T-helper 1 cell treated with Interleukin-12 subunit alpha and Interleukin-12 subunit beta and Interleukin-4 antibody, amounts not matched to agents 30 μg/mL and 1 μg/mL, for 36 hours (primary cell): ENCODE results near the gene QPRT.
A peak's percentile ranks its signal among the peaks of the same experiment; 100 is the strongest.
"Not testable (repeated sequence)": the region's sequence is repeated elsewhere in the genome, so short reads cannot be mapped to it uniquely, and the experiment has no call there.

ENCODE experiments used
- H3K27ac Mint-ChIP-seq: one replicate; pipeline ENCODE4 v1.8.0; 2021; ENCODE audit warnings: mild to moderate bottlenecking, mixed read lengths
- H3K27me3 Mint-ChIP-seq: one replicate; pipeline ENCODE4 v1.8.0; 2021; ENCODE audit warnings: low read depth, mixed read lengths
- H3K36me3 Mint-ChIP-seq: one replicate; pipeline ENCODE4 v1.8.0; 2021; ENCODE audit warnings: low read depth, mixed read lengths
- H3K4me1 Mint-ChIP-seq: one replicate; pipeline ENCODE4 v1.8.0; 2021; ENCODE audit warnings: low read depth, mixed read lengths
- H3K4me3 Mint-ChIP-seq: one replicate; pipeline ENCODE4 v1.8.0; 2021; ENCODE audit warnings: mild to moderate bottlenecking, moderate library complexity, mixed read lengths
- H3K9me3 Mint-ChIP-seq: one replicate; pipeline ENCODE4 v1.8.0; 2021; ENCODE audit warnings: mixed read lengths

The QPRT gene

DNA sequence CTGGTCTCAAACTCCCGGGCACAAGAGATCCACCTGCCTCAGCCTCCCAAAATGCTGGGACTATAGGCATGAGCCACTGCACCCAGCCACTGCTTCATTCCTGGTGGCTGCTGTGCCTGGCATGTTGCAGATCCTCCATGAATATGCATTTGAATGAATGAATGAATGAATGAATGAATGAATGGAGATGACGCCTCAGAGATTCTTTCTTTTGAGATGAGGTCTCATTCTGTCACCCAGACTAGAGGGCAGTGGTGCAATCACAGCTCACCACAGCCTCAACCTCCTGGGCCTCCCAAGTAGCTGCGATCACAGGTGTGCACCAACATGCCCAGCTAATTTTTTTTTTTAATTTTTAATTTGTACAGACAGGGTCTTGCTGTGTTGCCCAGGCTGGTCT, 10.7 kb upstream of the QPRT start:
- no peaks in the 10 kb centered on the region for H3K9me3 Mint-ChIP-seq
- H3K27ac Mint-ChIP-seq, result no peak overlapping the region
- no peaks in the 10 kb centered on the region for H3K27me3 Mint-ChIP-seq
- H3K4me3 Mint-ChIP-seq, result no peak overlapping the region
- H3K36me3 Mint-ChIP-seq, result peaks cover 57% of the 10 kb centered on the region
- peaks cover 34% of the 10 kb centered on the region for H3K4me1 Mint-ChIP-seq

DNA sequence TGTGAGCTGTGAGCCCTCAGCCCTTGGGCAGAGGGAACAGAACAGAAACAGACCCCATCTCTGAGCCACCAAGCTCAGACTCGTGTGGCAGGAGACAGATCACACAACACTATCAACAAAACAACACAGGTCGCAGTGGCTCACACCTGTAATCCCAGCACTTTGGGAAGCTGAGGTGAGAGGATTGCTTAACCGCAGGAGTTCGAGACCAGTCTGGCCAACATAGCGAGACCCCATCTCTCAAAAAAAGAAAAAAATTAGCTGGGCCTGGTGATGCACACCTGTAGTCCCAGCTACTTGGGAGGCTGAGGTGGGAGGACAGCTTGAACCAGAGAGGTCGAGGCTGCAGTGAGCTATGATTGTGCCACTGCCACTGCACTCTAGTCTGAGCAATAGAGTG, 5.5 kb upstream of the QPRT start:
- Mint-ChIP-seq H3K36me3 (peaks cover 23% of the 10 kb centered on the region), H3K27ac (no peak overlapping the region), H3K4me1 (peaks cover 21% of the 10 kb centered on the region), H3K9me3 (no peaks in the 10 kb centered on the region), H3K4me3 (no peak overlapping the region), H3K27me3 (no peaks in the 10 kb centered on the region)

DNA sequence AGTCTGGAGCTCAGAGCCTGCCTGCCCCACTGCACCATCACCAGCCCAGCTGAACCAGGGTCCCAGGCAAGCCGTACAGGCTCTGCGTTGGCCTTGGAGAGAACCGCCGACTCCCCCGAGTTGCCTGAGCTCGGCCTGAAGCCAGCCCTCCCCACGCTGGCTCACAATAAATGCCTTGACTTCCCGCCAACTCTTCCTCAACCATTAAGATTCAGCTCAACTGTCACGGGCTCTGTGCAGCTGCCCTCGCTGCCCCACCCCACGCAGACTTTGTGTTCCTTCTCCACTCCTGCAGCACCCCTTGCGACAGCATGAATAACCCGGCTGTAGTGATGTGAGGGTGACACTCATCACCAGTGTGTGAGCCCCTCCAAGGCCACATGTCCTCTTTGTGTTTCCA, 4.8 kb upstream of the QPRT start:
- H3K9me3 Mint-ChIP-seq, result no peaks in the 10 kb centered on the region
- peaks cover 22% of the 10 kb centered on the region for H3K4me1 Mint-ChIP-seq
- H3K27me3 Mint-ChIP-seq, result no peaks in the 10 kb centered on the region
- H3K36me3 Mint-ChIP-seq, result peaks cover 20% of the 10 kb centered on the region
- H3K4me3 Mint-ChIP-seq, result no peak overlapping the region
- no peak overlapping the region for H3K27ac Mint-ChIP-seq

DNA sequence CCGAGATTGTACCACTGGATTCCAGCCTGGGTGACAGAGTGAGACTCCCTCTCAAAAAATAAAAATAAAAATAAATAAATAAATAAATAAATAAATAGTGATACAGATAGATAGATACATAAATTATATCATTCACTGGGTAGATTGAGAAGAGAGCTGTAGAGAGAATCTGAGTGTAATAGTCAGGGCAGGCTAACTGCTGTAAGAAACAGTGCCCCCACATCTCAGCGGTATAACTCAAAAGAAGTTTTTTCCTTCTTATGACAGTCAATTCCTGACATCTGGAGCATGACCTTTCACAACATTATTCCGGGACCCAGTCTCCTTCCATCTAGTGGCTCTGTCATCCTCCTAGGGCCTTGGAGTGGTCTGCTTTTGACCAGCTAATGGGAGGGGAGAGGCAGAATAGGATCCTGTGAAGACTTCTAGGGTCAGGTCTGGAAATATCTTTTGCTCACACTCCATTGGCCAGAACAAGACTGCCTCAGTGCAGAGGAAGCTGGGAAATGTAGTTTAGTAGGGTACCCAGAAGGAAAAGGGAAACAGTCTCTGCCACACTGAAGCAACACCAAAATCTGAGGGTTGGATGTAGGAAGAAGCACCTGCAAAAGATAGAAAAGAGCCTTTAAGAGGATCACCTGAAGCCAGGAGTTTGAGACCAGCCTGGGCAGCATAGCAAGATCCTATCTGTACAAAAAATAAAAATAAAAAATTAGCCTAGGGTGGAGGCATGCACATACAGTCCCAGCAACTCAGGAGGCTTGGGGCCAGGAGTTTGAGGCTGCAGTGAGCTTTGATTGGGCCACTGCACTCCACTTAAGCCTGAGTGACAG, 3.0 kb upstream of the QPRT start:
- H3K4me3 Mint-ChIP-seq, result no peak overlapping the region
- no peaks in the 10 kb centered on the region for H3K9me3 Mint-ChIP-seq
- no peaks in the 10 kb centered on the region for H3K27me3 Mint-ChIP-seq
- H3K4me1 Mint-ChIP-seq, result peaks cover 29% of the 10 kb centered on the region
- H3K27ac Mint-ChIP-seq, result peak overlapping the region; percentile 10
- H3K36me3 Mint-ChIP-seq, result peaks cover 13% of the 10 kb centered on the region

DNA sequence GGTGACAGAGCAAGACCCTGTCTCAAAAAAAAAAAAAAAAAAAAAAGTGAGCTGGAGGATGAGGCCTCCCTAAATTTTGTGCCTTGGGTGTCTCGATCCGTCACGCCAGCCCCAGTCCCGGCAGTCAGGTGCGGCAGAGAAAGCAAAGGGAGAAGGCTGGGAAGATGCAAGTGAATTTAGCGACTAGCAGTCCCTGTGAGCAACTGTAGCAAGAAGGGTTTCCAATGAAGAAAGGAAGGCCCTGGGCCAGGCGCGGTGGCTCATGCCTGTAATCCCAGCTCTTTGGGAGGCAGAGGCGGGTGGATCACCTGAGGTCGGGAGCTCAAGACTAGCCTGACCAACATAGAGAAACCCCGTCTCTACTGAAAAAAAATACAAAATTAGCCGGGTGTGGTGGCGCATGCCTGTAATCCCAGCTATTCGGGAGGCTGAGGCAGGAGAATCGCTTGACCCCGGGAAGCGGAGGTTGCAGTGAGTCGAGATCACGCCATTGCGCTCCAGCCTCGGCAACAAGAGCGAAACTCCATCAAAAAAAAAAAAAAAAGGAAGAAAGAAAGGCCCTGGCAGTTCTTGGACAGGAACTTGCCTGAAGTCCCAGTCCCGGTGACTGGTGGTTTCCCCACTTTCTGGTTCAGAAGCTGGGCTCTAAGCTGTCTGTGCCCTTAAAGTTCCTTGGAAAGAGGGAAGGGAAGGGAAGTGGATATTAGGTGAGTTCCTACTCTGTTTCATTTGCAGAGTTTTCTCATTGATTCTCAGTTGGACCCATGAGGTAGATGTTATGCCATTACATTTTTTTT, 1.8 kb upstream of the QPRT start:
- Mint-ChIP-seq H3K4me1 (peaks cover 27% of the 10 kb centered on the region), H3K36me3 (peaks cover 7% of the 10 kb centered on the region), H3K4me3 (no peak overlapping the region), H3K27ac (no peak overlapping the region), H3K9me3 (no peaks in the 10 kb centered on the region), H3K27me3 (no peaks in the 10 kb centered on the region)

DNA sequence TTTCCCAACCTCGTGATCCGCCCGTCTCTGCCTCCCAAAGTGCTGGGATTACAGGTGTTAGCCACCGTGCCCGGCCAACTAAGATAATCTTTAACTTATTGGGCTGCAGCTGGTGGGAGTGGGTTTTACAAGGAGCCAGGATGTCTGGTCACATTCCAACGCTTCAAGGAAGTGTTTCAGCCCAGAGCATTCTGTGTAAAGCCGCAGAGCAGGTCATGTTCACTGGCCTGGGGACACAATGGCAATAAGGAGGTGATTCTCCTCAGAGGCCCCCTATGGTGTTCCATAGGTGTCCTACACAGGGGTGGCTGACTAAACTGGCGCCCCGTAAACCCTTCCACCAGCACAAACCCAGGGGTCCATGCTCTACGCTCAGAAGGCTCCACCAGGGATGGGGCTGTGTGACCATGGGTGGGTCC, 1.2 kb downstream of the QPRT start:
- Mint-ChIP-seq H3K27ac (no peak overlapping the region), H3K27me3 (no peaks in the 10 kb centered on the region), H3K4me3 (no peak overlapping the region), H3K4me1 (peaks cover 21% of the 10 kb centered on the region), H3K9me3 (no peaks in the 10 kb centered on the region), H3K36me3 (peaks cover 2% of the 10 kb centered on the region)

DNA sequence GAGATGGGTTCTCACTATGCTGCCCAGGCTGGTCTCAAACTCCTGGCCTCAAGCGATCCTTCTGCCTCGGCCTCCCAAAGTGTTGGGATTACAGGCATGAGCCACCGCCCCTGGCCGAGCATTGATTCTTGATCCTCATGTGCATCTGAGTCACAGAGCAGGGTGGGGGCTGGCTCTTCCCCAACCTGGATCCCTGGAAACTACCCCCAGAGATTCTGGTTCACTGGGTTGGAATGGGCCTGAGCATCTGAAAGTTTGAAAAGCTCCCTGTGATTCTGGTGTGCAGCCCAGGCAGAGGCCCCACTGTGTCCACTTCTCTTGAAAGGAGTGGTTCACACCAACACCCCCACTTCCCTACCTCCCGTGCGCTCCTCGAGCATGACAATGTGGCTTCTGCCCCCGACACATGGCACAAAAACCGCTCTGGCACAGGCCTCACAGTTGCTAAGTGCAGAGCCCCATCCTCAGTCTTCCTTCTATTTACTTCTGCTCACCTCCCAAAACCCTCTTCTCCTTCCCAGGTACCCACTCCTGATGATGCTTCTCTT, 4.6 kb downstream of the QPRT start:
- Mint-ChIP-seq H3K9me3 (no peaks in the 10 kb centered on the region), H3K27ac (no peak overlapping the region), H3K36me3 (peaks cover 4% of the 10 kb centered on the region), H3K4me1 (peaks cover 21% of the 10 kb centered on the region), H3K4me3 (no peak overlapping the region), H3K27me3 (no peaks in the 10 kb centered on the region)

DNA sequence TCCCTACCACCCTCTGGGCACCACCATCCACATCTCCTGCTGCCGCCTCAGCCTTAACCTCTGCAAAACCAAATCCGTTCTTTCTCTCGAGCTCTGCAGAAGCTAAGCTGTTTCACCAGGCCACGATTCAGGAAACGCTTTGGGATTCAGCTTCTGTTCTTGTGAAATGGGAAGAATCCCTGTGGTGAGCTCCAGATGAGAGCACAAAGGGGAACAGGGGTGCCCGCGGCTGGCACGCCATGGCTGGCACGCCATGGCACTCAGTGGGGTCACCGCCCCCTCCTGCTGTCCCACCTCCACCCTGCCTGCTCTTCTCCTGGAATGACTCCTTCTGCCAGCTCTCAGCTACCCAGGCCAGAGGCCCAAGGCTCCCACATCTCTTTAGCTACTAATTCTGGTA, 5.7 kb downstream of the QPRT start:
- peaks cover 15% of the 10 kb centered on the region for H3K4me1 Mint-ChIP-seq
- H3K4me3 Mint-ChIP-seq, result no peak overlapping the region
- no peaks in the 10 kb centered on the region for H3K9me3 Mint-ChIP-seq
- no peak overlapping the region for H3K27ac Mint-ChIP-seq
- peaks cover 4% of the 10 kb centered on the region for H3K36me3 Mint-ChIP-seq
- no peaks in the 10 kb centered on the region for H3K27me3 Mint-ChIP-seq

DNA sequence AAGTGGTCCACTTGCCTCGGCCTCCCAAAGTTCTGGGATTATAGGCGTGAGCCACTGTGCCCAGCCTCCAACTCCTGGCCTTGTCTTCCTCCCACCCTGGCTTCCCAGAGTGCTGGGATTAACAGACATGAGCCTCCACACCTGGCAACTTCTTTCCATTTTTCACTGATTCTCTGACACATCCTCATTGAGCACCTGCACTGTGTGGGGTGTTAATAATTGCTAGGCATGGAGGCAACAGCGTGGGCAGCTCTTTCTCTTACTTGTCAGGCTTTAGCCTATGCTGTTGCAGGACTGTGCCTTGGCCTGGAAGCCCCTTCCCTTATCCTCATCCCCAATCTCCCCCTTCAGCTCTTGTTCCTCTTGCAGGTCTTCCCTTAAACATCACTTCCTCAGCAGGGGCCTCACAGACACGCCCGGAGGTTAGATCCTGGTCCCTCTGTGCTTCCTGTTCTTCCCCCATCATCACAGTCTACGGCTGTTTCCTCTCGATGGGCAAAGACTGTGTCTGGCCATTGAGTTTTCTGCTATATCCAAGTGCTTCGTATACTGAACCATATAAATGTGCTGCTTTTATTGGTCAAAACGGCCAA, 7.9 kb downstream of the QPRT start:
- Mint-ChIP-seq H3K4me1 (peaks cover 10% of the 10 kb centered on the region), H3K4me3 (no peak overlapping the region), H3K36me3 (peaks cover 8% of the 10 kb centered on the region), H3K9me3 (no peaks in the 10 kb centered on the region), H3K27ac (peak overlapping the region; percentile 27), H3K27me3 (no peaks in the 10 kb centered on the region)

DNA sequence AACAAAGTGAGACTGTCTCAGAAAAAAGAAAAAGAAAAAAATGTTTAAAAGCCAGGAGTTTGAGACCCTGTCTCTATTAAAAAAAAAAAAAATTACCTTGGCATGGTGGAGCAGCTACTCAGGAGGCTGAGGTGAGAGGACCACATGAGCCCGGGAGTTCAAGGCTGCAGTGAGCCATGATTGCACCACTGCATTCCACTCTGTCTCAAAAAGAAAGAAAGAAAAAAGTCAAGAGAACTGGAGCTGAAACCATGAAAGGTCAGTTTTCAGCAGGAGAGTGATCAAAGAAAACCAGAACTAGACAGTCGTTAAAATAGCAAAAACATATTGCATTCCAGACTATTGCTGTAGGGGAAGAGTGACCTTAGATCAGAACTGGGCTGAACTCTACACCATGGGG, 8.8 kb downstream of the QPRT start:
- peaks cover 8% of the 10 kb centered on the region for H3K36me3 Mint-ChIP-seq
- no peak overlapping the region for H3K27ac Mint-ChIP-seq
- no peaks in the 10 kb centered on the region for H3K9me3 Mint-ChIP-seq
- peaks cover 10% of the 10 kb centered on the region for H3K4me1 Mint-ChIP-seq
- H3K27me3 Mint-ChIP-seq, result no peaks in the 10 kb centered on the region
- no peak overlapping the region for H3K4me3 Mint-ChIP-seq

DNA sequence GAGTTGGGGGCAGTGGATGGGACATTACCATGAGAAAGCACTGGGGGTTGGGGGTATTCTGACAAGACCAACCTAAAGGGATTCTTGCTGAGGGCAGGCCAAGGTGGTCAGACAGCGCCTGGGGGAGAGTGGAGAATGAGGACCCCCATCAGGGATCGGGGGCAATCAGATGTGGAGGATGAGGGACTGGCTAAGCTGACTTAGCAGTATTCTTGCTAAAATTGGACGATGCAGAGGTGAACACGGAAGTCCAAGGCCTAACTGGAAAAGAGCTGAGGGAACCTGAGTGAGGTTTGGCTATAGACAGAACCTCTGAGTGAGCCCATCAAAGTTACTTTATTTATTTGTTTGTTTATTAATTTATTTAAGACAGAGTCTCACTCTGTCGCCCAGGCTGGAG, 9.2 kb downstream of the QPRT start:
- no peaks in the 10 kb centered on the region for H3K27me3 Mint-ChIP-seq
- no peak overlapping the region for H3K27ac Mint-ChIP-seq
- no peaks in the 10 kb centered on the region for H3K9me3 Mint-ChIP-seq
- peaks cover 8% of the 10 kb centered on the region for H3K36me3 Mint-ChIP-seq
- peaks cover 10% of the 10 kb centered on the region for H3K4me1 Mint-ChIP-seq
- H3K4me3 Mint-ChIP-seq, result no peak overlapping the region

DNA sequence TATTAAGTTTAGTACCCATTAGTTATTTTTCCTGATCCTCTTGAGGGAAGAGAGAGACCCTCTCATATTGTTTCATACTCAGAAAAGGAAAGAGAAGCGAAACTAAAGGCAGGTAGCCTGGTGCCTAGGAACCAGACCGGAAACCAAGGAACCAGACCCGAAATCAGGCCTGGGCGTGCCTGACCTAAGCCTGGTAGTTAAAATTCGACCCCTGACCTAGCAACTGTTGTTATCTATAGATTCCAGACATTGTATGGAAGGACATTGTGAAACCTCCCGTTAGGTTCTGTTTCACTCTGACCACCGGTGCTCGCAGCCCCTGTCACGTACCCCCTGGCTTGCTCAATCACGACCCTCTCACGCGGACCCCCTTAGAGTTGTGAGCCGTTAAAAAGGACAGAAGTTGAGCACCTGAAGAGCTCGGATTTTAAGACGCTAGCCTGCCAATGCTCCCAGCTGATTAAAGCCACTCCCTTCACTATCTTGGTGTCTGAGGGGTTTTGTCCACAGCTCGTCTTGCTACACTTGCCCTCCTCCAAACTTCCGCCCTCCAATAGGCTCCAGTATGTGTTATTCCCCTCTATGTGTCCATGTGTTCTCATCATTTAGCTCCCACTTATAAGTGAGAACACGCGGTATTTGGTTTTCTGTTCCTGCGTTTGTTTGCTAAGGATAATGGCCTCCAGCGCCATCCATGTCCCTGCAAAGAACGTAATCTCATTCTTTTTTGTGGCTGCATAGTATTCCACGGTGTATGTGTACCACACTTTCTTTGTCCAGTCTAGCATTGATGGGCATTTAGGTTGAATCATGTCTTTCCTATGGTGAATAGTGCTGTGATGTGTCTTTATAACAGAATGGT, 10.7 kb downstream of the QPRT start:
- H3K27ac Mint-ChIP-seq, H3K27me3 Mint-ChIP-seq, H3K4me1 Mint-ChIP-seq, H3K9me3 Mint-ChIP-seq, H3K4me3 Mint-ChIP-seq, H3K36me3 Mint-ChIP-seq: not testable (repeated sequence)

DNA sequence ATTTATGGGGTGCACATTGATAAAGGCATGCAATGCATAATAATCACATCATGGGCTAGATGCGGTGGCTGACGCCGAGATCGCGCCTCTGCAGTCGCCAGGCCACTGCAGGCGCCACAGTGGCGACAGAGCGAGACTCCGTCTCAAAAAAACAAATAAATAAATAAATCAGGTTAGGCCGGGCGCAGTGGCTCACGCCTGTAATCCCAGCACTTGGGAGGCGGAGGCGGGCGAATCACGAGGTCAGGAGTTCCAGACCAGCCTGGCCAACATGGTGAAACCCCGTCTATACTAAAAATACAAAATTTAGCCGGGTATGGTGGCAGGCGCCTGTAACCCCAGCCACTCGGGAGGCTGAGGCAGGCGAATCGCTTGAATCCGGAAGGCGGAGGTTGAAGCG, 13.6 kb downstream of the QPRT start:
- not testable (repeated sequence) for H3K4me3 Mint-ChIP-seq, H3K27me3 Mint-ChIP-seq, H3K36me3 Mint-ChIP-seq, H3K9me3 Mint-ChIP-seq, H3K4me1 Mint-ChIP-seq, H3K27ac Mint-ChIP-seq
